22Rv1 (cell line): ENCODE results near the gene ATP6V1G1.

Source experiments
- CTCF ChIP-seq: fragments of 450-650 bp; IDR thresholded peaks from 2 replicates; pipeline ENCODE4 v1.5.1; 2017; ENCODE audit warnings: mild to moderate bottlenecking
- ZFX ChIP-seq: fragments of 450-650 bp; IDR thresholded peaks from 2 replicates; pipeline ENCODE4 v1.6.1; 2017; ENCODE audit warnings: antibody characterized with exemption, borderline replicate concordance

- TF ChIP-seq CTCF (no peak), ZFX (no peak)
These were observed 50.8 kb downstream of the ATP6V1G1 start for GRCh38 chr9:114638404-114638803.
